Right ventricle myocardium superior (tissue), 1 donor: ENCODE measurements around the gene ST6GAL1. TPM values are rescaled to one million over a fixed set of nuclear protein-coding genes. Genes with fewer than 3 reads are reported as not detected.
"Not testable (repeated sequence)": the region's sequence is repeated elsewhere in the genome, so short reads cannot be mapped to it uniquely, and the experiment has no call there.

Experiments used
- ATAC-seq: fragments of 200-7000 bp; cut with Tn5 transposase; one replicate; pipeline ENCODE4 v1.9.1; 2020; ENCODE audit warnings: mild to moderate bottlenecking; ENCODE audit not compliant: poor library complexity
- DNase-seq: peaks from one replicate; pipeline ENCODE4 v3.0.0-alpha.2; 2020
- intact Hi-C: fragments of 100-400 bp; cut with DNase I; formaldehyde crosslinking; loops from one replicate; pipeline ENCODE4 v1.11.2; 2022
- total RNA-seq: library from RNA; stranded (reverse); fragmentation: NEBNext Ultra II Directional; extraction: Animal tissue kit (Norgen Biotek cat#: 25700); gene quantifications from one replicate; pipeline ENCODE4 v1.2.1, GENCODE V29; 2021
- donor health status: DM: no; HTN: yes; CAD: no; lungs with severe emphysema.

Gene ST6GAL1
- total RNA-seq, 1 donor from 2014 or later: 67.4 TPM

- ATAC-seq, intact Hi-C loops, DNase-seq: not testable (repeated sequence)
Observed at GRCh38 chr3:186907075-186907474, 23.3 kb upstream of the ST6GAL1 start.

DNA sequence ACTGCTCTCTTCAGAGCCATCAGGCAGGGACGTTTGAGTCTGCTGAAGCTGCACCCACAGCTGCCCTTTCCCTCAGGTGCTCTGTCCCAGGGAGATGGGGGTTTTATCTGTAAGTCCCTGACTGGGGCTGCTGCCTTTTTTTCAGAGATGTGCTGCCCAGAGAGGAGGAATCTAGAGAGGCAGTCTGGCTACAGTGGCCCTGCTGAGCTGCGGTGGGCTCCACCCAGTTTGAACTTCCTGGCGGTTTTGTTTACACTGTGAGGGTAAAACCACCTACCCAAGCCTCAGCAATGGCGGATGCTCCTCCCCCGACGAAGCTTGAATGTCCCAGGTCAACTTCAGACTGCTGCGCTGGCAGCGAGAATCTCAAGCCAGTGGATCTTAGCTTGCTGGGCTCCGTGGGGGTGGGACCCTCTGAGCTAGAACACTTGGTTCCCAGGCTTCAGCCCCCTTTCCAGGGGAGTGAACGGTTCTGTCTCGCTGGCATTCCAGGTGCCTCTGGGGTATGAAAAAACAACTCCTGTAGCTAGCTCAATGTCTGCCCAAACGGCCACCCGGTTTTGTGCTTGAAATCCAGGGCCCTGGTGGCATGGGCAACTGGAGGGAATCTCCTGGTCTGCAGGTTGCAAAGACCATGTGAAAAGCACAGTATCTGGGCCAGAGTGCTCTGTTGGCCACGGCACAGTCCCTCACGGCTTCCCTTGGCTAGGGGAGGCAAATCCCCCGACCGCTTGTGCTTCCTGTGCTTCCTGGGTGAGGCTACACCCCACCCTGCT lies 21.1 kb upstream of the ST6GAL1 start:
- DNase-seq (peak; percentile 49), ATAC-seq (no peak)
- intact Hi-C loops: no loop called here

DNA sequence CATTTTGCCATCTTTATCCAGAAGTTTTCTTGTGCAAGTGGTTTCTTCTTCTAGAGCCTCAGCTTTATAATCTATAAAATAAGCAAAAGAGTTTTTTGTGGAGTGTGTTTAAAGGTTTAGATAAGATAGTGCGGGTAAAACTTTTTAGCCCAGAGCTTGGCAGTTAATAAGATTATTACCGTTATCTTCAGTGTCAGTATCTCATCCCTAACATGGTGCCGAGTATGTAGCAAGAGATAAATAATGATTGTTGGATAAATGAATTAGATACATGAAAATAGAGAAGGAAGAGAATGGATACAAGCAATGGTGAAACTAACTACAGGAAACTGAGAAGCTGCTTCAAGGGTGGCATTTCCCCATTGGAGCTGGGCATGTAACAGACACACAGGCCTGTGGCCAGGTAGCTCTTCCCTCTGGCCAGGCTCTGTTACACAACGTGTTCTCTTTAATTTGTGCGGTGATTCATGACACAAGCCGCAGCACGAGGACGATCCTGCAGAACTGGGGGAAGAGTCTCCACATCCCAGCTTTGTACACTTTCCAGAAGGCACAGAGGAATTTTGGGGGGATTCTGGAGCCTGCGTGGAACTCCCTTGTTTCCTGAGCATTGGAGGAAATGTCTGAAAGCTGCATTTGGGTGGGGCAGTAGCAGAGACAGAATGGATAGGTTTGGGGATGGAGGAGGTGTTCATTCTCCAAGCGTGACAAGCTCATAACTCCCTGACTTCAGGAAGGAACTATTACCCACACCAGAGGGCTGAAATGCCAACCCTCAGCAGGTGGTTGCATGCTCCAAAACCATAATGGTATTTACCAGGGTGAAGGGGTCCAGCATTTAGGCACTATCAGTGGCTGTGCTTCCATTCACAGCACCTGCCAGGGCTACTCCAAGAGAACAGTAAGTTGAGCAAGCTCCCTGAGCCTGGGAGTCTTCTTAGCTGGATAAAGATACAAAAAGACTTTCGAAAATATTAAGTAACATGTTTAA lies 14.2 kb upstream of the ST6GAL1 start:
- no peak for ATAC-seq
- intact Hi-C loops: no loop called here

GRCh38 chr3:186917512-186918312 lies 12.6 kb upstream of the ST6GAL1 start:
- ATAC-seq (no peak), DNase-seq (no peak)
- intact Hi-C loops: no loop called here

More for the DNA sequence above, 14.2 kb upstream of the ST6GAL1 start:
- no peak for DNase-seq

DNA sequence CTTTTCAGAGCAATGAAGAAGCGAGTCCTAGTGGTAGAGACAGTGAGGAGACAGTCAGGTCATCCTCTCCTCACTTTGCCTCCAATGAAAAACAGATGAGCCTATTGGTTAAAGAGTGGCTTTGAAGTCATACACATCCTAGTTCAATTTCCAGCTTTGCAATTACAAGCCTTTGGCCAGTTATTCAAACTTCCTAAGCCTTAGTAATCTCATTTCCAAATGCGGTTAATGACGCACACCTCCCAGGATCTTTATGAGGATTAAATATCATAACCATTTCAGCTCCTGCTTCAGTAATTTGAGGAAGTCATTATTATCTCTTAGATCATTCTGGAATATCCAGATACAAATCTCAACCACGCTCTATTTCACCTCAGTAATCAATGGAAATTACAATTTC lies 10.0 kb upstream of the ST6GAL1 start:
- ATAC-seq: no peak
- intact Hi-C loops: loop anchor here (10.0 kb wide), 2 partner anchors 66 to 244 kb away; no protein-coding TSS in a partner anchor
- DNase-seq: no peak

DNA sequence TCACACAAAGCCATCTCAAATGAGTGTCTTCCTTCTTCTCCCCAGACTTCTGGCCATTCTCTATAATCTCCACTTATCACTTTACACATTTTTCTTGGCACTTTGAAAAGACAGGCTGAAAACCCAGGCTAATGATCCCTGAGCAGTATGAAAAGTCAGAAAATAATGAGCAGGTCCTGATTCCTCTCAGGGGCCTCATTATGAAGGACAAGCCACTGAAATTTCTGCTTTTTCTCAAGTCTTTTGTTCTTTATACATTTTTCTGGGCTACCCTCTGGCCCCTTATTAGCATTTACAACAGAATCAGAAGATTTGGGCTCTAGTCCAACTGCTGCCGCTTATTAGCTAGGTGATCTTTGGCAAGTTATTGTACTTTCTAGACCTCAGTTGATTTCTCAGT lies 9.5 kb upstream of the ST6GAL1 start:
- intact Hi-C loops: loop anchor here (10.0 kb wide), 2 partner anchors 66 to 244 kb away; no protein-coding TSS in a partner anchor
- ATAC-seq (no peak), DNase-seq (no peak)

DNA sequence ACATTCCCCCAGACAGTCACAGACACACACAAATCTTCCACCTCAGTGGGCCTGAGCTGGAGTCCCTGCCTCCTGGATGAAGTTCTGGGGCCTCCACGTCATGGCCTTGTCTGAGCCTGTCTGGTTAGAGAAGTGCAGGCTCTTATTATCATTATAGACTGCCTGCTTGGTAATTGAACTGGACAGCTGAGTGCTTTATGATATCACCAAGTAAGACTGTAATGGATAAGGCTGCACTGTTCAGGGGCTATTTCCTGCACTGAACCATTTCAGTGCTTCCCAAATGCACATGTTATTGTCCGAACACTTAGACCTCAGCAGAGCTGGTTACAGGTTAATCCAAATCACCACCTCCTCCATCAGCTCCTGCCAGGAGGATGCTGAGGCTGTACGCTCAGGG lies 8.7 kb upstream of the ST6GAL1 start:
- no peak for ATAC-seq
- no peak for DNase-seq
- intact Hi-C loops: loop anchor here (10.0 kb wide), 2 partner anchors 67 to 243 kb away; no protein-coding TSS in a partner anchor

DNA sequence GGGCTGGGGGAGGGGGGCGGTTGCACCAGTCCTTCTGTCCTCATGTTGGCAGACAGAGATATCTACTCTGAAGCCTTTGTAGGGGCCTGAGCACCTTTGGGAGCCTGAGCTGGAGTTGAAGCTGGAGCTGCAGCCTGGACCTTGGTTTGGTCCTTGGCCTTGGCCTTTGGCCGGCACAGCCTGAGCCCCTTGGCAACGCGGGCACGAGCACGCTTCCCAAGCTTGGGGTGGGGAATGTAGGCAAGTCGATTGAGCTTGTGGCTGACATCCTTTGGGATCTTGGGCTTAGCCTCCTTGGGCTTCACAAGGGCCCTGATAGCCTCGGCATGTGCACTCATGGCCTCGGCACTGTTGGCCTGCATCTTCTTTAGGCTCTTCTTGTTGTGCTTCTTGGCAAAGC lies 8.1 kb upstream of the ST6GAL1 start:
- intact Hi-C loops: loop anchor here (10.0 kb wide), 2 partner anchors 67 to 243 kb away; no protein-coding TSS in a partner anchor
- no peak for DNase-seq
- ATAC-seq: no peak

DNA sequence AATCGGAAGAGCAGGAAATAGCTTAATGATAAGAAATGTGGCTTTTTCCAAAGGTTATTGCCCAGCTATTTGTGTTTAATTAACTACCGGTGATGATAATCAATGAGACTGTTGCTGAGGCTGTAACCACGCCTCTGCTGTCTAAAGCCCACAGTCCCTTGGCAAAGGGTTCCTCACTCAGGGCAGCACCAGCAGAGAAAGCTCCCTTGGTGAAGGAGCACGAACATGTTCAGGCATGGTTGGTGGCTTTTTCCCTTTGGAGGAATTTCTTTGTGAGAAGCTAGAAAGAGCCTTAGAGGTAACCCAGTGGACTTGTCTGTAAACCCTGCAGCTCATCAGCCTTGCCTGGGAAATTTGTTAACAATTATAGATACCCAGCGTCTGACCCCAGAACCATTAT lies 7.5 kb upstream of the ST6GAL1 start:
- ATAC-seq: no peak
- DNase-seq: no peak
- intact Hi-C loops: loop anchor here (10.0 kb wide), 2 partner anchors 68 to 242 kb away; no protein-coding TSS in a partner anchor

DNA sequence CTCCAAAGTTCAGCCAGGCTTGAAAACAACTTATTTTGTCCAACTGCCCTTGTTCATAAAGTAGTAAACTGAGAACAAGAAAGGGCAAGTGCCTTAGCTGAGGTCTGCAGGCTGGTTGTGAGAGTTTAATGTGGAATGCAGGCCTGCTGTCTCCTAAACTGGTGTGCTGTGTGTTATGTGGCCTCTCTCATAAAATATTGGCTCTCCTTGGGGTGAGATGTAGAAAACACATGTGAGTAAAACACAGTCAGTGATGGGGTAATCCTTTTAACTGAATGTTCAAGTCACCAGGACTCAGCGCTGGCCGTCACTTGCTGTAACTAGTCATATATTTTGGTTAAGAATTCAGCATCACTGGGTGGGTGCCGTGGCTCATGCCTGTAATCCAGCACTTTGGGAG lies 7.1 kb upstream of the ST6GAL1 start:
- DNase-seq (no peak), ATAC-seq (no peak)
- intact Hi-C loops: loop anchor here (10.0 kb wide), 2 partner anchors 68 to 242 kb away; no protein-coding TSS in a partner anchor

DNA sequence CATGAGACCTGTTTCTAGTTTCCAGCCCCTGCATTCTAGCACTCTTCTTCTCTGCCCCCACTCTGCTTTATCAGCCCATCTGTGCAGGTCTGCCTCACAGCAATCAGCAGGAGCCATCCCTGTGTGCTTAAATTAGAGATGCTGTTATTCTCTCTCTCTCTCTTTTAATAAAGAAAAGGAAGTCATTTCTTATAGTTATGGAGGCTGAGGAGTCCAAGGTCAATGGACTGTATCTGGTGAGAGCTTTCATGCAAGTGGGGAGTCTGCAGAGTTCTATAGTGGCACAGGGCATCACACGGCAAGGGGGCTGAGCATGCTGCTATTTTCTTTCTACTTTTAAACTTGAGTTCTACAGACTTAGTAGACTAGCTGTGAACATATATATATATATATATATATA lies 4.5 kb upstream of the ST6GAL1 start:
- no peak for ATAC-seq
- intact Hi-C loops: loop anchor here (10.0 kb wide), 2 partner anchors 71 to 239 kb away; no protein-coding TSS in a partner anchor
- DNase-seq: no peak

DNA sequence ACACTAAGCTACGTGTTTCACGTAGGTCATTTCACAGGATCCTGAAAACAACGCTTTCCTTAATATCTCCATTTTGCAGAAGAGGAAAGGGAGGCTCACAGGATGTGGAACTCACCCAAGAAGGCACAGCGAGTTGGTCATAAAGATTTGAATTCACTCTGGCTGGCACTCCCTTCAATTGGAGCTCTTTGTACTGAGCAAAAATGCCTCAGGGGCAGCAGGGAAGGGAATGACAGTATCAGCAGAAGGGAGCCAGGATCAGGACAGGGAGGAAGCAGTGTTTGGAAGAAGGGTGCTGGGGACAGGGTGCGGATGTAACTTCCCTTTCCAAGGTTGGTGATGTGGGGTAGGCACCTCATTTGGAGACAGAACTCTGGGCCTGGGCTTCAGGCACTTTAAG lies 1.1 kb upstream of the ST6GAL1 start:
- DNase-seq: no peak
- intact Hi-C loops: loop anchor here (10.0 kb wide), 2 partner anchors 74 to 236 kb away; no protein-coding TSS in a partner anchor
- no peak for ATAC-seq

- ATAC-seq: no peak
- no peak for DNase-seq
- intact Hi-C loops: loop anchor here (5.0 to 10.0 kb wide), 3 partner anchors 48 to 235 kb away; no protein-coding TSS in a partner anchor
Observed at GRCh38 chr3:186929685-186930084, 641 bp upstream of the ST6GAL1 start.

- intact Hi-C loops: loop anchor here (5.0 kb wide), 1 partner anchor 46 kb away; no protein-coding TSS in a partner anchor
- ATAC-seq (peak; percentile 88), DNase-seq (peak; percentile 85)
Observed at GRCh38 chr3:186930641-186931531, 560 bp downstream of the ST6GAL1 start.

DNA sequence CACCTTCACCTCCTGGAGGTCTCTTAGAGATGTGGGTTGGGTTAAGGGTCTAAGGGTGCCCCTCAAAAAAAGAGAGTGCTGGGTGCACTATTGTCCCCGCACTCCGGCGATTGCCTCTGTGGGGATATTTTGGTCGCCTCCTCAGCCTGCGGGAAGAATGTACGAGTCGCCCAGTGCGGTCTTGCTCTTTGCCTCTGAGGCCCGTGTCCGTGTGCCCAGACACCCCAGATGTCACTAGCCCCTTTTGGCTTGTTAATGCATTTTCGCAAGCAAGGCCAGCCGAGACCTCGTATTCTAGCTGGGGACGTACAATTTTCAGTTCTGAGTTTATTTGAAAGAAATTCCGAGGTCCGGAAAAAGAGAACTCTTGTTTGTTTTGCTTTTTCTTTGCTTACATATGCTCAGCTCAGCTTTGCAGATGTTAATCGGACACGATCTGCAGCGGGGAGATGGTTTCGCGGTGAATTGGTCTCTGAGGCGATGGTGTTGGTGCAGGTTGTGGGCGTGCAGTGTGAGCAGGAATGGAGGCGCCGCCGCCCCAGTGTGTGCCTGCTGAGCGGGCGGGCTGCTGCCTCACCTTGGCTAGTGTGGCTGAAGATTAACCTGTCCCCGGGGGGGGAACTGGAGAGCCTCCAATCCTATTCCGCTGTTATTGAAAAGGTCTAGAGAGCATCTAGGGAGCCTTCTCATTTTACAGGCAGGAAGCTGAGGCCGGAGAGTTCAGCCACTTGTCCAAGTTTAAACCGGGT lies 1.4 kb downstream of the ST6GAL1 start:
- intact Hi-C loops: loop anchor here (5.0 kb wide), 1 partner anchor 46 kb away; no protein-coding TSS in a partner anchor
- DNase-seq (peak; percentile 74), ATAC-seq (peak; percentile 46)
